GM19438 (cell line): ENCODE measurements around the gene AMN1.
"Not testable (repeated sequence)": the region's sequence is repeated elsewhere in the genome, so short reads cannot be mapped to it uniquely, and the experiment has no call there.

ENCODE experiments used
- ATAC-seq: cut with Tn5 transposase; IDR thresholded peaks from one replicate; pipeline ENCODE4 v1.9.1; 2021; ENCODE audit warnings: low read depth; ENCODE audit not compliant: unreplicated experiment

Gene AMN1

GRCh38 chr12:31728917-31729640, at the start of gene AMN1:
AMN1 (minus strand) TSS chr12:31729021; CDS start chr12:31729008, 13 bp downstream.
- ATAC-seq: peak; percentile 94

GRCh38 chr12:31773867-31774266, 45.0 kb upstream of the AMN1 start:
- no peak for ATAC-seq

GRCh38 chr12:31773223-31773750, 44.5 kb upstream of the AMN1 start:
- no peak for ATAC-seq

- no peak for ATAC-seq
These were observed 43.9 kb upstream of the AMN1 start for GRCh38 chr12:31772685-31773222.

GRCh38 chr12:31772186-31772585, 43.4 kb upstream of the AMN1 start:
- no peak for ATAC-seq

GRCh38 chr12:31768046-31768445, 39.2 kb upstream of the AMN1 start:
- ATAC-seq: no peak

- no peak for ATAC-seq
These were observed 37.1 kb upstream of the AMN1 start for GRCh38 chr12:31765931-31766330.

- no peak for ATAC-seq
These were observed 31.0 kb upstream of the AMN1 start for GRCh38 chr12:31759632-31760459.

- ATAC-seq: not testable (repeated sequence)
These were observed 29.5 kb upstream of the AMN1 start for GRCh38 chr12:31758297-31758696.

GRCh38 chr12:31756977-31757420, 28.2 kb upstream of the AMN1 start:
- no peak for ATAC-seq

- ATAC-seq: no peak
These were observed 23.6 kb upstream of the AMN1 start for GRCh38 chr12:31752450-31752849.

GRCh38 chr12:31751085-31751484, 22.3 kb upstream of the AMN1 start:
- ATAC-seq: no peak

- ATAC-seq: no peak
These were observed 21.9 kb upstream of the AMN1 start for GRCh38 chr12:31750747-31751039.

GRCh38 chr12:31749024-31749704, 20.3 kb upstream of the AMN1 start:
- peak; percentile 82 for ATAC-seq

GRCh38 chr12:31745242-31745641, 16.4 kb upstream of the AMN1 start:
- ATAC-seq: no peak

- ATAC-seq: not testable (repeated sequence)
These were observed 15.5 kb upstream of the AMN1 start for GRCh38 chr12:31744363-31744762.

GRCh38 chr12:31742891-31743290, 14.1 kb upstream of the AMN1 start:
- no peak for ATAC-seq

GRCh38 chr12:31740628-31741027, 11.8 kb upstream of the AMN1 start:
- no peak for ATAC-seq

GRCh38 chr12:31737763-31738162, 8.9 kb upstream of the AMN1 start:
- no peak for ATAC-seq

- ATAC-seq: no peak
These were observed 8.5 kb upstream of the AMN1 start for GRCh38 chr12:31737345-31737744.

- no peak for ATAC-seq
These were observed 7.7 kb upstream of the AMN1 start for GRCh38 chr12:31736472-31736871.
